Lung (tissue), 12 donors: Measurements from ENCODE around the gene PPP1R7. TPM values are rescaled to one million over a fixed set of nuclear protein-coding genes. Genes with fewer than 3 reads are reported as not detected.
A peak's percentile ranks its signal among the peaks of the same experiment; 100 is the strongest.

ENCODE experiments used
- ATAC-seq: fragments of 200-7000 bp; cut with Tn5 transposase; one replicate; pipeline ENCODE4 v1.9.1; 2020; ENCODE audit warnings: moderate number of reproducible peaks; ENCODE audit not compliant: insufficient read depth, low FRiP score
- DNase-seq, 3 donors: peaks; one replicate each; pipeline ENCODE4 v3.0.0-alpha.2; 2013 to 2017
- H3K27ac ChIP-seq, 2 donors: one replicate each; pipeline ENCODE4 v1.5.1; 2013; ENCODE audit warnings: mild to moderate bottlenecking in 2 of 2, moderate library complexity in 2 of 2, control low read depth in 1 of 2, inconsistent platforms in 1 of 2, low read depth in 1 of 2, low read length in 1 of 2
- H3K27me3 ChIP-seq, 3 donors: one replicate each; pipeline ENCODE4 v1.5.1; 2013; ENCODE audit warnings: low read length in 2 of 3; ENCODE audit not compliant: control insufficient read depth in 3 of 3, insufficient read depth in 3 of 3
- H3K36me3 ChIP-seq, 4 donors: one replicate each; pipeline ENCODE4 v1.5.1; 2013; ENCODE audit warnings: low read length in 4 of 4, mild to moderate bottlenecking in 1 of 4, moderate library complexity in 1 of 4; ENCODE audit not compliant: control insufficient read depth in 4 of 4, insufficient read depth in 4 of 4
- H3K4me1 ChIP-seq, 5 donors: one replicate each; pipeline ENCODE4 v1.5.1; 2013; ENCODE audit warnings: low read length in 5 of 5, mild to moderate bottlenecking in 2 of 5, moderate library complexity in 1 of 5; ENCODE audit not compliant: control insufficient read depth in 5 of 5, insufficient read depth in 5 of 5
- H3K4me3 ChIP-seq: one replicate; pipeline ENCODE4 v1.5.1; 2013; ENCODE audit warnings: mild to moderate bottlenecking, control low read depth, moderate library complexity
- H3K9ac ChIP-seq, 2 donors: one replicate each; pipeline ENCODE4 v1.5.1; 2013; ENCODE audit warnings: low read length in 2 of 2, control low read depth in 1 of 2; ENCODE audit not compliant: insufficient read depth in 1 of 2
- H3K9me3 ChIP-seq, 4 donors: one replicate each; pipeline ENCODE4 v1.5.1; 2013; ENCODE audit warnings: low read length in 3 of 4, mild to moderate bottlenecking in 1 of 4, moderate library complexity in 1 of 4; ENCODE audit not compliant: control insufficient read depth in 4 of 4, insufficient read depth in 3 of 4
- CTCF ChIP-seq: IDR thresholded peaks from 2 replicates; pipeline ENCODE4 v1.5.1; 2012; ENCODE audit warnings: mild to moderate bottlenecking; ENCODE audit errors: control extremely low read depth, extremely low read depth
- WGBS, 2 donors: extraction: QIAGEN DNeasy Blood & Tissue Kit; methylation state at CpG; one replicate each; pipeline ENCODE4 v1.1.7; 2013; 5-methylcytosine and 5-hydroxymethylcytosine counted together
- polyA plus RNA-seq, 2 donors: library from polyadenylated mRNA; stranded (reverse); fragments of 200-250 nt; gene quantifications; one replicate each; pipeline ENCODE4 v1.2.1, GENCODE V29; 2013
- total RNA-seq, 2 donors: library from RNA; depleted of rRNA in 1 of 2; stranded (reverse); fragments of >200 nt in 1 of 2; gene quantifications; one replicate each; pipeline ENCODE4 v1.2.1, GENCODE V29; 2014 to 2021
- donor health status: control.
- donor health status: control.
- donor health status: Bipolar disorder and iron deficiency.
- donor health status: healthy.
- donor health status: DM: yes; HTN: yes; CAD: no.

PPP1R7 gene
- total and polyA plus RNA-seq, 4 donors, result 54.6 to 78.1 (median 65.9) TPM

GRCh38 chr2:241105641-241106040 is 44.6 kb upstream of the PPP1R7 start:
- TF ChIP-seq CTCF, result no peak
- H3K36me3 ChIP-seq, result no peaks in the 10 kb centered on the region
- WGBS, 2 donors, result 51 to 58% methylated on average over 3 of the region's 3 CpGs
- peaks cover 3 to 18% (median 3%) of the 10 kb centered on the region in 5 donors for H3K4me1 ChIP-seq
- H3K9ac ChIP-seq, result no peak overlapping the region
- no peaks in the 10 kb centered on the region for H3K9me3 ChIP-seq
- H3K27ac ChIP-seq, result no peak overlapping the region
- no peak overlapping the region for H3K4me3 ChIP-seq
- DNase-seq, result no peak
- ATAC-seq, result no peak
- no peaks in the 10 kb centered on the region for H3K27me3 ChIP-seq

- 96% methylated on average over 9 of the region's 9 CpGs for WGBS, 2 donors
- ATAC-seq, result no peak
- Histone ChIP-seq H3K9ac (no peak overlapping the region), H3K4me1 (peaks cover 0 to 11% (median 3%) of the 10 kb centered on the region in 5 donors), H3K9me3 (no peaks in the 10 kb centered on the region), H3K27me3 (no peaks in the 10 kb centered on the region), H3K36me3 (peaks cover 0 to 1% (median 0%) of the 10 kb centered on the region in 4 donors), H3K4me3 (no peak overlapping the region), H3K27ac (no peak overlapping the region)
- TF ChIP-seq CTCF, result no peak
- no peak for DNase-seq
Measured at GRCh38 chr2:241107031-241107783, 43.1 kb upstream of the PPP1R7 start.

GRCh38 chr2:241108271-241109209 is 41.7 kb upstream of the PPP1R7 start:
- Histone ChIP-seq H3K4me3 (no peak overlapping the region), H3K9ac (no peak overlapping the region), H3K9me3 (no peaks in the 10 kb centered on the region), H3K36me3 (peaks cover 0 to 3% (median 0%) of the 10 kb centered on the region in 4 donors), H3K27ac (peak overlapping the region in 1 of 2 donors; percentile 50), H3K4me1 (peaks cover 0 to 11% (median 0%) of the 10 kb centered on the region in 5 donors), H3K27me3 (no peaks in the 10 kb centered on the region)
- no peak for DNase-seq
- no peak for TF ChIP-seq CTCF
- WGBS, 2 donors, result 61 to 66% methylated on average over 35 of the region's 35 CpGs
- ATAC-seq, result no peak
